ENCODE data around the gene ZNF335. TPM values are rescaled to one million over a fixed set of nuclear protein-coding genes. Genes with fewer than 3 reads are reported as not detected.

The ZNF335 gene
- total and polyA plus RNA-seq, 2 of the 8 experiments (the other 6 are each of a cell fraction or from before 2014, with no cell fraction given), result 12.4 to 14.6 TPM

DNA sequence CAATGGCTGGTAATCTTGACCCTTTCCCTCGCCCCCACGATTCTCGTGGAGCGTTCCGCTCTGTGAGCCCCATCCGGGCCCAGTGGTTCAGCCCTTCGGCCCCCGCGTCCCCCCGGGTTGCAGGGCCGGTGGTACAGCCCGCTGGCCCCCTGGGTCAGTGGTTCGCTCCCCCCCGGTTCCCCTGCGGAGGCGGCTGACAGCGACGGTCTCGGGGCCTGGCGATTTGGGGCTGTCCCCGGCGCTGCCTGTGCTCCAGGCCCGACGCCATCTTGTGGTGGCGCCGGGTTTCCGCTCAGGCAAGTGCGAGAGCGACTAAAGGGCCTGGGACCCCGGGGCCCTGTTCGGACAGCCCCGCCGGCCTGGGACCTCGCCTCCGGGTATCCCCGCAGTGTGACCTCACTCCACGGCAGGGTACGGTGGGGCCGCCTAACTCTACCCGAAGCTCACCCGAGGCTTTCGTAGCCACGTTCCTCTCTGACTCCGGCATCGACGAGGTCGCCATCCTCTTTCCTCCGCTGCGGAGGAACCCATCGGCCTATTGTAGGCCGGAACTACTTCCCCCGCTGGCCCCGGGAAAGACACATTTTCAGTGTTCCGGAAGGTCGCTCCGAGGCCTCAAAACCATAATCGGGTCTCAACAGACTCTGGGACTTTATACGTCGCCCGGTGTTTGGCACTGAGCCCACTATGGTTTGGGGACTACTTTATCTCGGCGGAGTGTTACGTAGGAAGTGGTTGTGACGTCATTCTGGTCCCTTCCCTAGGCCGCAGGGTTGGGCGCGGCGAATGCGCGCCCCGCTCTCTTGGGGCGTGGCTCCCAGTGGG is at the start of gene ZNF335 (continued):
- peak; percentile 100 for TF ChIP-seq ATF2 (IDR thresholded peaks at IDR 0.05; ENCODE audit: low read length)
- peak; percentile 95 for TF ChIP-seq CHD2 (IDR thresholded peaks at IDR 0.05; ENCODE audit: low read length)
- peak; percentile 92 for TF ChIP-seq TBP (IDR thresholded peaks at IDR 0.05; ENCODE audit: low read depth, low read length)
- TF ChIP-seq KDM5A (IDR thresholded peaks at IDR 0.05; ENCODE audit: low read length), result no peak
- no peak for TF ChIP-seq ZNF274 (IDR thresholded peaks at IDR 0.05; ENCODE audit: borderline replicate concordance, extremely low read depth, low read length)
- TF ChIP-seq TEAD4 (IDR thresholded peaks at IDR 0.05; ENCODE audit: low read depth, low read length), result 0 out of 2 replicates have a peak, but pooled peaks have one; percentile 1
- TF ChIP-seq TAF7 (optimal IDR thresholded peaks at IDR 0.05; ENCODE audit: borderline replicate concordance, low read depth, low read length), result peak; percentile 65
- TF ChIP-seq MAFK (IDR thresholded peaks at IDR 0.05; ENCODE audit: low read depth, low read length), result no peak
- peak; percentile 96 for TF ChIP-seq JUND (IDR thresholded peaks at IDR 0.05; ENCODE audit: low read length)
- no peak for TF ChIP-seq HDAC6 (IDR thresholded peaks at IDR 0.05; ENCODE audit: low read depth, low read length)
- peak; percentile 4 to 92; a peak in 2 of 4 replicates for TF ChIP-seq SIN3A (conservative IDR thresholded peaks at IDR 0.05 in 1 of 2, IDR thresholded peaks at IDR 0.05 in 1 of 2; ENCODE audit: low read depth in 1 of 2, low read length in 2 of 2)
- peak; percentile 96 for TF ChIP-seq ASH2L (IDR thresholded peaks at IDR 0.05; ENCODE audit: low read length)
- TF ChIP-seq TCF12 (IDR thresholded peaks at IDR 0.05; ENCODE audit: low read depth, low read length), result no peak
- TF ChIP-seq SRF (IDR thresholded peaks at IDR 0.05; ENCODE audit: low read depth, low read length), result 0 out of 2 replicates have a peak, but pooled peaks have one; percentile 15
- peak; percentile 56; the same call in 1 of the 2 replicates for TF ChIP-seq BRCA1 (IDR thresholded peaks at IDR 0.05; ENCODE audit: low read depth, low read length)
- no peak for TF ChIP-seq CBX8 (IDR thresholded peaks at IDR 0.05; ENCODE audit: borderline replicate concordance, low read depth, low read length)
- peak; percentile 28 for TF ChIP-seq CTBP2 (IDR thresholded peaks at IDR 0.05; ENCODE audit: borderline replicate concordance, insufficient read depth, insufficient read length, low read length)
- peak; percentile 100 for TF ChIP-seq SP4 (IDR thresholded peaks at IDR 0.05; ENCODE audit: low read length)
- peak; percentile 46 for TF ChIP-seq ATF3 (IDR thresholded peaks at IDR 0.05; ENCODE audit: insufficient read depth, low read depth, low read length)
- peak; percentile 97 for TF ChIP-seq YY1 (IDR thresholded peaks at IDR 0.05; ENCODE audit: low read depth, low read length)
- TF ChIP-seq POLR2AphosphoS5 (IDR thresholded peaks at IDR 0.05; ENCODE audit: low read depth, low read length), result peak; percentile 92
- 0 out of 2 replicates have a peak, but pooled peaks have one; percentile 42 for TF ChIP-seq RBBP5 (IDR thresholded peaks at IDR 0.05; ENCODE audit: borderline replicate concordance, low read depth, low read length)

Data from H1 (cell line).